HepG2 (cell line): ENCODE measurements around the gene AFAP1L2.

Experiments
- CREB1 ChIP-seq, 2 experiments: fragments of 450-650 bp in 1 of 2; IDR thresholded peaks; 2 replicates each; pipeline ENCODE4 v1.6.1; 2016 to 2017; ENCODE audit warnings: control low read depth in 1 of 2, mild to moderate bottlenecking in 1 of 2, missing compliant biosample characterization in 1 of 2, missing genetic modification characterization in 1 of 2
- CTCF ChIP-seq: sonication (generic); formaldehyde crosslinking; IDR thresholded peaks from 2 replicates; pipeline ENCODE4 v1.5.0; 2020; ENCODE audit warnings: mild to moderate bottlenecking, missing genetic modification reagents, moderate library complexity
- ETS1 ChIP-seq: sonication (generic); formaldehyde crosslinking; IDR thresholded peaks from 2 replicates; pipeline ENCODE4 v1.4.0; 2020; ENCODE audit warnings: missing genetic modification reagents
- HOXA5 ChIP-seq: sonication (generic); formaldehyde crosslinking; IDR thresholded peaks from 2 replicates; pipeline ENCODE4 v1.4.0; 2020; ENCODE audit warnings: missing genetic modification reagents
- JUND ChIP-seq: sonication (generic); formaldehyde crosslinking; IDR thresholded peaks from 2 replicates; pipeline ENCODE4 v1.8.0; 2022; ENCODE audit warnings: mild to moderate bottlenecking, missing genetic modification reagents
- MAFF ChIP-seq: IDR thresholded peaks from 2 replicates; pipeline ENCODE4 v1.6.1; 2011; ENCODE audit warnings: low read depth, low read length, improper control_type of control experiment
- MTA1 ChIP-seq: sonication (generic); formaldehyde crosslinking; IDR thresholded peaks from 2 replicates; pipeline ENCODE4 v1.4.0; 2020; ENCODE audit warnings: missing genetic modification reagents, mild to moderate bottlenecking, borderline replicate concordance
- MYNN ChIP-seq: sonication (generic); formaldehyde crosslinking; IDR thresholded peaks from 2 replicates; pipeline ENCODE4 v1.4.0; 2020; ENCODE audit warnings: mild to moderate bottlenecking, low read depth, missing genetic modification reagents
- NFE2L1 ChIP-seq: sonication (generic); formaldehyde crosslinking; IDR thresholded peaks from 2 replicates; pipeline ENCODE4 v1.4.0; 2020; ENCODE audit warnings: missing genetic modification reagents, mild to moderate bottlenecking, borderline replicate concordance
- USF2 ChIP-seq, 2 experiments: sonication (generic) in 1 of 2; formaldehyde crosslinking in 1 of 2; IDR thresholded peaks; 2 replicates each; pipeline versions ENCODE4 v1.5.1 to v1.6.1; 2011 to 2020; ENCODE audit warnings: borderline replicate concordance in 1 of 2, low read depth in 1 of 2, low read length in 1 of 2, mild to moderate bottlenecking in 1 of 2, missing genetic modification reagents in 1 of 2, moderate library complexity in 1 of 2
- ZNF207 ChIP-seq: fragments of 450-650 bp; IDR thresholded peaks from 2 replicates; pipeline ENCODE4 v1.6.1; 2016; ENCODE audit warnings: antibody characterized with exemption, borderline replicate concordance
- TF ChIP-seq, protein P1 (sequence below): sonication (generic); formaldehyde crosslinking; IDR thresholded peaks from 2 replicates; pipeline ENCODE4 v1.4.0; 2020; ENCODE audit warnings: mild to moderate bottlenecking, missing genetic modification reagents

DNA sequence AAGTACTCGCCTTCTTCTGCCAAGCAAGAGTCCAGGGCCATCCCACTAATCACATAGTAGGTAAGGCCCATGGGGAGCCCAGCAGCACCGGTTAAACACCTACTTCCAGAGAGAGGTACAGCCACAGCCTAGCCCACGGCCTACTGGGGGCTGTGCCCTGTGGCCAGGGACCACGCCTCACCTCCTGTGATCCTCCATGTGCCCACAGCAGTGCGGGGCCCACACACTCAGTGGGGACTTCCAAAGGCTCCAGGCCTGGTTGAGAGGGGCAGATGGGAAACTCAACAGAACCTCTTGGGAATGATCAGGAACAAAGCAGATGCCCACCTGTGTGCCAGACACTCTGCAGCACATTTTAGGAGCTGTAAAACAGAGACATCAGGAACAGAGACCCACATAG lies 19.7 kb downstream of the AFAP1L2 start:
- TF ChIP-seq MAFF (no peak), NFE2L1 (CRISPR knock-in tag) (no peak), JUND (CRISPR knock-in tag) (no peak), CTCF (CRISPR knock-in tag) (no peak), HOXA5 (CRISPR knock-in tag) (no peak), ETS1 (no peak), CREB1 (IDR thresholded peaks at IDR 0.05) (no peak), CREB1 (CRISPR knock-in tag; IDR thresholded peaks at IDR 0.05) (no peak), ZNF207 (no peak), USF2 (IDR thresholded peaks at IDR 0.05; ENCODE audit: low read depth, low read length) (no peak), USF2 (CRISPR knock-in tag; IDR thresholded peaks at IDR 0.05; ENCODE audit: borderline replicate concordance) (no peak), MTA1 (CRISPR knock-in tag) (no peak), MYNN (CRISPR knock-in tag) (no peak)
- TF ChIP-seq, protein P1, sequence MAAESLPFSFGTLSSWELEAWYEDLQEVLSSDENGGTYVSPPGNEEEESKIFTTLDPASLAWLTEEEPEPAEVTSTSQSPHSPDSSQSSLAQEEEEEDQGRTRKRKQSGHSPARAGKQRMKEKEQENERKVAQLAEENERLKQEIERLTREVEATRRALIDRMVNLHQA (CRISPR knock-in tag): no peak
